GM12865 (cell line): ENCODE results near the gene LSM5.

Experiments
- DNase-seq: peaks from one replicate; pipeline ENCODE4 v3.0.0; 2010; ENCODE audit warnings: low read depth
- H3K4me3 ChIP-seq: 2 replicates; pipeline ENCODE4 v1.5.1; 2011; ENCODE audit warnings: mild to moderate bottlenecking, low read depth, low read length, control low read depth
- TF ChIP-seq, protein P1 (sequence below): IDR thresholded peaks from 2 replicates; pipeline ENCODE4 v1.5.1; 2011; ENCODE audit warnings: low read length, control low read depth, low read depth, inconsistent platforms; ENCODE audit not compliant: insufficient read depth; ENCODE audit errors: missing control alignments

LSM5 gene

GRCh38 chr7:32462977-32463376, 27.2 kb downstream of the LSM5 start:
- DNase-seq = no peak
- H3K4me3 ChIP-seq = no peak overlapping the region
- TF ChIP-seq, protein P1, sequence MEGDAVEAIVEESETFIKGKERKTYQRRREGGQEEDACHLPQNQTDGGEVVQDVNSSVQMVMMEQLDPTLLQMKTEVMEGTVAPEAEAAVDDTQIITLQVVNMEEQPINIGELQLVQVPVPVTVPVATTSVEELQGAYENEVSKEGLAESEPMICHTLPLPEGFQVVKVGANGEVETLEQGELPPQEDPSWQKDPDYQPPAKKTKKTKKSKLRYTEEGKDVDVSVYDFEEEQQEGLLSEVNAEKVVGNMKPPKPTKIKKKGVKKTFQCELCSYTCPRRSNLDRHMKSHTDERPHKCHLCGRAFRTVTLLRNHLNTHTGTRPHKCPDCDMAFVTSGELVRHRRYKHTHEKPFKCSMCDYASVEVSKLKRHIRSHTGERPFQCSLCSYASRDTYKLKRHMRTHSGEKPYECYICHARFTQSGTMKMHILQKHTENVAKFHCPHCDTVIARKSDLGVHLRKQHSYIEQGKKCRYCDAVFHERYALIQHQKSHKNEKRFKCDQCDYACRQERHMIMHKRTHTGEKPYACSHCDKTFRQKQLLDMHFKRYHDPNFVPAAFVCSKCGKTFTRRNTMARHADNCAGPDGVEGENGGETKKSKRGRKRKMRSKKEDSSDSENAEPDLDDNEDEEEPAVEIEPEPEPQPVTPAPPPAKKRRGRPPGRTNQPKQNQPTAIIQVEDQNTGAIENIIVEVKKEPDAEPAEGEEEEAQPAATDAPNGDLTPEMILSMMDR = no peak

GRCh38 chr7:32462451-32462850, 27.7 kb downstream of the LSM5 start:
- TF ChIP-seq, protein P1 = no peak
- DNase-seq = no peak

GRCh38 chr7:32461484-32461883, 28.7 kb downstream of the LSM5 start:
- no peak overlapping the region for H3K4me3 ChIP-seq
- TF ChIP-seq, protein P1 = no peak
- DNase-seq = no peak

More at GRCh38 chr7:32462451-32462850, 27.7 kb downstream of the LSM5 start:
- no peak overlapping the region for H3K4me3 ChIP-seq

DNA sequence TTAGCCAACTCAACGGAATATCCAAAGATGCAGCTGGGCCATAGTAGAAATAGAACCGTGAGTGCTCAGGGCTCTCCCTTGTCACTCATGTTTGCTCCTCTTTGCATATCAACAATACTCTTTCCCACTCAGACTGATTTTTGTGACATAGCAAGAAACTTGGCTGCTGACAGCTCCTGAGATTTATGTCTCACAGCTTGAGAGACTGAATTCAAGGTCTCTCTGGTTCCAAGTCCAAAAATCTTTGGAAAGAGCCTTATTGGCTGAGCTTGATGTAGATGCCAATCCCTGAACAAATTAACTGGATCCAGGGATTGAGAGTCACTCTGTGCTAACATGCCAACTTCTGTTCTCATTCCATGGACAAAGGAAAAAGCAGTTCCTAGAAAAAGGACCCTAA, 30.4 kb downstream of the LSM5 start:
- H3K4me3 ChIP-seq = no peak overlapping the region
- TF ChIP-seq, protein P1 = no peak
- DNase-seq = no peak

GRCh38 chr7:32458025-32458424, 32.2 kb downstream of the LSM5 start:
- no peak overlapping the region for H3K4me3 ChIP-seq
- no peak for DNase-seq
- TF ChIP-seq, protein P1 = no peak

- no peak overlapping the region for H3K4me3 ChIP-seq
- TF ChIP-seq, protein P1 = no peak
- DNase-seq = no peak
Measured at GRCh38 chr7:32453341-32454011, 36.7 kb downstream of the LSM5 start.

DNA sequence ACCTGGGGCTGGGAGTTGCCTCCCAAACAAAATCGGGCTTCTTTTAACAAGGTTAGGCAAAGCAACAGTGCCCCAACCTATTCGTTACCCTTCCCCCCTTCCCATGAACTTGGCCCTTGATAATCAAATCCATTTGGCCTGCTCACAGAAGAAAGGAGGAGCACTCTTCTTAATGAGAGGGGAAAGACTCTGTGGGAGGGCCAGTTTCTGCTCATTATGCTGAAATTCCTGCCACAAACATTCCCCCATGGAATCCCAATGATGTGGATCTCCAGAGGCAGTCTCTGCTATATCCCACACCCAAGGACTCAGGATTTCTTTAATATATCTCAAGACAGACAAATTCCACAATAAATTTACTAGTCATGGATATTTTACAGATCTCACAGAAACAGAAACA, 43.0 kb downstream of the LSM5 start:
- no peak for DNase-seq
- H3K4me3 ChIP-seq = no peak overlapping the region
- TF ChIP-seq, protein P1 = no peak
